Fibroblast of lung (primary cell): ENCODE results near the gene AKTIP. TPM values are rescaled to one million over a fixed set of nuclear protein-coding genes. Genes with fewer than 3 reads are reported as not detected.

Experiments
- DNase-seq, 2 donors: peaks; one replicate each; pipeline versions ENCODE4 v3.0.0 to v3.0.0-alpha.2; 2010; ENCODE audit warnings: low read depth in 2 of 2
- H2AFZ ChIP-seq: 2 replicates; pipeline ENCODE4 v1.5.1; 2012; ENCODE audit warnings: low read length, control low read depth, inconsistent platforms
- H3K27ac ChIP-seq: 2 replicates; pipeline ENCODE4 v1.5.1; 2011; ENCODE audit warnings: low read length, control low read depth; ENCODE audit not compliant: insufficient read depth
- H3K27me3 ChIP-seq: 2 replicates; pipeline ENCODE4 v1.5.1; 2011; ENCODE audit warnings: mild to moderate bottlenecking, low read length; ENCODE audit not compliant: control insufficient read depth, insufficient read depth
- H3K36me3 ChIP-seq: 2 replicates; pipeline ENCODE4 v1.5.1; 2011; ENCODE audit warnings: low read length; ENCODE audit not compliant: control insufficient read depth, insufficient read depth
- H3K4me1 ChIP-seq: 2 replicates; pipeline ENCODE4 v1.5.1; 2011; ENCODE audit warnings: low read length; ENCODE audit not compliant: control insufficient read depth, insufficient read depth; ENCODE audit errors: extremely low read depth
- H3K4me2 ChIP-seq: 2 replicates; pipeline ENCODE4 v1.5.1; 2011; ENCODE audit warnings: low read length, control low read depth; ENCODE audit not compliant: insufficient read depth; ENCODE audit errors: extremely low read depth
- H3K4me3 ChIP-seq, 4 experiments: fragments of 200-600 bp in 1 of 4; sonication (generic) in 1 of 4; replicated peaks in 1 of 4; 2 replicates each; pipeline ENCODE4 v1.5.1; 2011 to 2016; ENCODE audit warnings: low read length in 4 of 4, low read depth in 3 of 4, mild to moderate bottlenecking in 3 of 4, control low read depth in 2 of 4, inconsistent platforms in 1 of 4, mixed read lengths in 1 of 4; ENCODE audit not compliant: insufficient read depth in 1 of 4; ENCODE audit errors: control extremely low read depth in 1 of 4
- H3K79me2 ChIP-seq: 2 replicates; pipeline ENCODE4 v1.5.1; 2012; ENCODE audit warnings: mild to moderate bottlenecking, low read length, inconsistent platforms; ENCODE audit not compliant: control insufficient read depth, insufficient read depth
- H3K9ac ChIP-seq: 2 replicates; pipeline ENCODE4 v1.5.1; 2011; ENCODE audit warnings: mild to moderate bottlenecking, low read length, control low read depth; ENCODE audit not compliant: insufficient read depth
- H3K9me3 ChIP-seq: 2 replicates; pipeline ENCODE4 v1.5.1; 2012; ENCODE audit warnings: low read depth, low read length; ENCODE audit not compliant: control insufficient read depth, insufficient read depth
- H4K20me1 ChIP-seq: 2 replicates; pipeline ENCODE4 v1.5.1; 2011; ENCODE audit warnings: low read length; ENCODE audit not compliant: control insufficient read depth, insufficient read depth; ENCODE audit errors: extremely low read depth
- CTCF ChIP-seq, 2 donors: IDR thresholded peaks in 1 of 2; conservative IDR thresholded peaks in 1 of 2; 1 replicate in 1 of 2; 2 replicates in 1 of 2; pipeline ENCODE4 v1.5.1; 2011 to 2012; ENCODE audit warnings: low read length in 2 of 2, control low read depth in 1 of 2, inconsistent platforms in 1 of 2, low read depth in 1 of 2, mild to moderate bottlenecking in 1 of 2
- EZH2 ChIP-seq: IDR thresholded peaks from 2 replicates; pipeline ENCODE4 v1.5.1; 2012; ENCODE audit warnings: low read length, control low read depth, mild to moderate bottlenecking; ENCODE audit errors: missing control alignments
- polyA plus RNA-seq, 2 donors: library from polyadenylated mRNA; depleted of rRNA in 1 of 2; stranded (reverse) in 1 of 2; unstranded in 1 of 2; fragments of >200 nt; gene quantifications; 2 replicates each; pipeline ENCODE4 v1.2.1, GENCODE V29; 2011 to 2012; ENCODE audit warnings: missing spikeins in 1 of 2
- total RNA-seq: library from RNA; depleted of rRNA; stranded (reverse); fragments of >200 nt; gene quantifications from 2 replicates; pipeline ENCODE4 v1.2.1, GENCODE V29; 2014

The AKTIP gene
- total and polyA plus RNA-seq, 2 donors (not counting 1 experiment from before 2014, with no cell fraction given): 21.3 to 28.0 TPM

GRCh38 chr16:53509906-53510703, 7.1 kb upstream of the AKTIP start:
- no peaks in the 10 kb centered on the region for H4K20me1 ChIP-seq
- H3K27ac ChIP-seq: no peak overlapping the region
- H3K79me2 ChIP-seq: no peaks in the 10 kb centered on the region
- no peak overlapping the region for H3K4me3 ChIP-seq
- TF ChIP-seq EZH2 (no peak), CTCF (conservative IDR thresholded peaks at IDR 0.05 in 1 of 2, IDR thresholded peaks at IDR 0.05 in 1 of 2; ENCODE audit: low read depth in 1 of 2, low read length in 2 of 2) (peak; percentile 96 to 98)
- H3K4me1 ChIP-seq: peaks cover 3% of the 10 kb centered on the region
- peak overlapping the region; percentile 61 for H3K4me2 ChIP-seq
- DNase-seq: peak; percentile 48 to 71
- no peak overlapping the region for H3K9ac ChIP-seq
- peak overlapping the region; percentile 95 for H2AFZ ChIP-seq
- no peaks in the 10 kb centered on the region for H3K36me3 ChIP-seq
- no peaks in the 10 kb centered on the region for H3K9me3 ChIP-seq
- no peaks in the 10 kb centered on the region for H3K27me3 ChIP-seq

GRCh38 chr16:53507464-53508179, 4.6 kb upstream of the AKTIP start:
- no peak overlapping the region for H3K4me2 ChIP-seq
- no peak overlapping the region for H3K9ac ChIP-seq
- H3K79me2 ChIP-seq: no peaks in the 10 kb centered on the region
- no peak overlapping the region for H3K27ac ChIP-seq
- no peak for DNase-seq
- H3K27me3 ChIP-seq: no peaks in the 10 kb centered on the region
- no peak for TF ChIP-seq EZH2
- TF ChIP-seq CTCF (conservative IDR thresholded peaks at IDR 0.05 in 1 of 2, IDR thresholded peaks at IDR 0.05 in 1 of 2; ENCODE audit: low read depth in 1 of 2, low read length in 2 of 2): no peak
- no peaks in the 10 kb centered on the region for H3K9me3 ChIP-seq
- no peaks in the 10 kb centered on the region for H4K20me1 ChIP-seq
- no peak overlapping the region for H3K4me3 ChIP-seq
- peaks cover 11% of the 10 kb centered on the region for H3K4me1 ChIP-seq
- no peak overlapping the region for H2AFZ ChIP-seq
- no peaks in the 10 kb centered on the region for H3K36me3 ChIP-seq

- Histone ChIP-seq H3K79me2 (no peaks in the 10 kb centered on the region), H4K20me1 (no peaks in the 10 kb centered on the region), H3K36me3 (no peaks in the 10 kb centered on the region), H3K4me3 (no peak overlapping the region), H3K27ac (no peak overlapping the region), H3K9me3 (no peaks in the 10 kb centered on the region), H3K4me1 (peaks cover 11% of the 10 kb centered on the region), H3K27me3 (no peaks in the 10 kb centered on the region), H2AFZ (no peak overlapping the region), H3K4me2 (no peak overlapping the region), H3K9ac (no peak overlapping the region)
- no peak for DNase-seq
- no peak for TF ChIP-seq EZH2
- no peak for TF ChIP-seq CTCF (conservative IDR thresholded peaks at IDR 0.05 in 1 of 2, IDR thresholded peaks at IDR 0.05 in 1 of 2; ENCODE audit: low read depth in 1 of 2, low read length in 2 of 2)
Measured at GRCh38 chr16:53506254-53506653, 3.2 kb upstream of the AKTIP start.
